Coronary artery (tissue), 2 donors: ENCODE data around the gene COL4A6.

Experiments used
- DNase-seq: peaks from one replicate; pipeline ENCODE4 v3.0.0-alpha.2; 2017; ENCODE audit warnings: low spot score
- H3K27ac ChIP-seq, 2 donors: fragments of 200-600 bp; sonication (generic); one replicate each; pipeline ENCODE4 v1.5.1; 2016 to 2019
- H3K4me3 ChIP-seq: fragments of 200-600 bp; sonication (generic); 2 replicates; pipeline ENCODE4 v1.5.1; 2016; ENCODE audit warnings: mild to moderate bottlenecking, moderate library complexity
- TF ChIP-seq, protein P1 (sequence below): fragments of 200-600 bp; sonication (generic); IDR thresholded peaks from one replicate; pipeline ENCODE4 v1.5.1; 2019; ENCODE audit warnings: antibody characterized with exemption

Gene COL4A6

DNA sequence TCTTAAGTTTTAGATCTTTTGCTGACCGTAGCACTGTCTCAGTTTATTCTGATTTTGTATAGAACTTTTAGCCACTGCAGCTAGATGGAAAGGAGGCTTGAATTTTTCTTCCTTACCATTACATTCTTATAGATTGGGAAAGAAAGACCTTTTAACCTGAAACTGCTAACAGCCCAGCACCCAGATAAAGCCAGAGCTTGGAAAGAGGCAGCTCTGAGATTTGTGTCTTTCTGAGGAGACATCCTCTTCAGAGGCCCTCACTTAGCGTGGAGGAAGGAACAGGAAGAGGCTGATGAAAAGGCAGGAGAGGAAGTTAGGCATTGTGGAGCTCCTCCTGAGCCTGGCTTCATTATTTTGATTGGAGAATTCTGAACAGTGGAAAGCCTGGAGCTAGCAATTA, 311.6 kb downstream of the COL4A6 start:
- Histone ChIP-seq H3K4me3 (no peak overlapping the region), H3K27ac (no peak overlapping the region)
- TF ChIP-seq, protein P1, sequence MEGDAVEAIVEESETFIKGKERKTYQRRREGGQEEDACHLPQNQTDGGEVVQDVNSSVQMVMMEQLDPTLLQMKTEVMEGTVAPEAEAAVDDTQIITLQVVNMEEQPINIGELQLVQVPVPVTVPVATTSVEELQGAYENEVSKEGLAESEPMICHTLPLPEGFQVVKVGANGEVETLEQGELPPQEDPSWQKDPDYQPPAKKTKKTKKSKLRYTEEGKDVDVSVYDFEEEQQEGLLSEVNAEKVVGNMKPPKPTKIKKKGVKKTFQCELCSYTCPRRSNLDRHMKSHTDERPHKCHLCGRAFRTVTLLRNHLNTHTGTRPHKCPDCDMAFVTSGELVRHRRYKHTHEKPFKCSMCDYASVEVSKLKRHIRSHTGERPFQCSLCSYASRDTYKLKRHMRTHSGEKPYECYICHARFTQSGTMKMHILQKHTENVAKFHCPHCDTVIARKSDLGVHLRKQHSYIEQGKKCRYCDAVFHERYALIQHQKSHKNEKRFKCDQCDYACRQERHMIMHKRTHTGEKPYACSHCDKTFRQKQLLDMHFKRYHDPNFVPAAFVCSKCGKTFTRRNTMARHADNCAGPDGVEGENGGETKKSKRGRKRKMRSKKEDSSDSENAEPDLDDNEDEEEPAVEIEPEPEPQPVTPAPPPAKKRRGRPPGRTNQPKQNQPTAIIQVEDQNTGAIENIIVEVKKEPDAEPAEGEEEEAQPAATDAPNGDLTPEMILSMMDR: no peak
- DNase-seq: no peak

DNA sequence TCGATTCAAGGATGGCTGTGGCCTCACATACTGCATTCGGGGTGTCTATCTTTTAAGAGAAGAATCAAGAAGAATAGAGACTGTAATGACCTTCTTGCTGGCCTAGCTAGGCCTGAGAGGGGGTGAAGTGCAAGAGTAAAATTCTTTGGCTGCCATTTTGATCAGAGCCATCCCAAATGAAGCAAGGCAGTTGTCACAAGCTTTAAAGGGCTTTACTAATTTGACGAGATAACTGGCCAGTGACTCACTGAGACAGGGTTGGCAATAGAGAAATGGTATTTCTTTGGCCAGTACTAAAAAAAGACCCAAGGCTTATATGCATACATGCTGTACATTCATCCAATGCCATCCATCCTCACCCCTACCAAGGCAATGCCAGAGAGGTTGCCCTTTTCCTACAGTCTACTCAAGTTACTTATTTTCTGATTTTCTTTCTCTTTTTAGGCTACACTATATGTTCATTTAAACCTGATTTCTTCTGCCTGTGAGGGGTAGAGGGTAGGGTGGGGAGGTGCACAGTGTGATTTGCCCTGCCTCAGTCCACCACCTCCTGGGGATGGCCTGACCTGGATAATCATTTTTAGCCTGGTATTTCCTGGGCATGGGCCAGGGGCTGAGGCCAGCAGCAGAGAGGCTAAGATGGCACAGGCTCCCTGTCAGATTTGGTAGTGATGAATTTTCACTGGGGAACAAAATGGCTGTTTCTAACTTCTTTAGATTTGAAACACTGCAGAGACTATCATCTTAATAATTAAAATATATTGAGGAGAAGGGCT, 314.4 kb downstream of the COL4A6 start:
- no peak overlapping the region for H3K27ac ChIP-seq
- DNase-seq: no peak
- TF ChIP-seq, protein P1: no peak
- no peak overlapping the region for H3K4me3 ChIP-seq

DNA sequence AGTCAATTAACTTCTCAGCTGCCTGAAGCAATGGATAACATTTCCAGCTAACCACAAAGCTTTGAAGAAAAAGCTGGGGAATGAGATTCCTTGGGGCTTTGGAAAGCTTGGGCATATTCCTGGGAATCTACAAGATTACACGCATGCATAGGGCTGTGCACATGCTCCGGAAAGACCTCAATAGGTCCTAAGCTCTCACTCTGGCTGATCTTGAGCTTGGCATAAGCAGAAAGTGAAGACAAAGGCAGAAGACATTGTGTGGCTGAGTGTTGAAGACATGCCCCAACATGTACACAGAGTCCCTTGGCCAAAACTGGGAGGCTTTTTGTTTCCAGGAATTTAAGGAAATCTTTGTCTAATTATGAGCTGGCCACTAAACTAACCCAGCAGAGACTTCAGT, 315.5 kb downstream of the COL4A6 start:
- H3K4me3 ChIP-seq: no peak overlapping the region
- TF ChIP-seq, protein P1: no peak
- H3K27ac ChIP-seq: no peak overlapping the region
- no peak for DNase-seq

DNA sequence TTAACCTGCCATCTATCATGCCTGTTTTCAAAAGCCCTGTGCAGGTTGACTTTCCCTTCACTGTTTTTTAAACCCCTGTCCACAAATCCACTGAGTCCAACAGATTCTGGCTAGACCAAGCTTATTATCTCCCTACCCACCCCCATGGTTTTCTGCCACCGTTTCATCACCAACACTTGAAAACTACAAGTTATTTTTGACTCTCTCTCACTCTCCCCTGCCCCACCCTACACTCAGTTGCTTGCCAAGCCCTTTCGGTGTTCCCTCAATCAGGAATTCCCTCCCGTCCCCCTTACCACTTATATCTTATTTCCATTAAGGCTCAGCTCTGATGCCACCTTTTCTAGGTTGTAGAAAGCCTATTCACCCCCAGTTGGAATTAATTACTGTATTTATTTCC, 316.9 kb downstream of the COL4A6 start:
- Histone ChIP-seq H3K4me3 (no peak overlapping the region), H3K27ac (no peak overlapping the region)
- DNase-seq: no peak
- TF ChIP-seq, protein P1: no peak

DNA sequence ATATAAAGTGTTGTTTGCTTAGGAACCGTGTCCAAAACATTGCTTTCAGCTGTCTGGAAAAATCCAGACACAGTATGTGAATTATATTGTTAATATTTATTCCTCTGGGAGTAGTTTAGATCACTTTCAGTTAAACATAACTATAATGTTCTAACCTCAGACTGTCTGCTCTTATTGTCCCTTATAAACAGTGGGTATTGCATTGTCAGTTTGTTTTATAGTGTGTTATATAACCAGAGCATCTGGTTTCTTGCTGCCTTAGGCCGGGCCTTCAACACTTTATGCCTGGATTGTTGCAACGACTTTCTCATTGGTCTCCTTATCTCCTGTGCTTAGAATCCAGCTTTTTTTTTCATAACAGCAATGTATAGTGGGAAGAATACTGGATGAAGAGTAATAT, 320.2 kb downstream of the COL4A6 start:
- no peak for DNase-seq
- no peak overlapping the region for H3K27ac ChIP-seq
- no peak overlapping the region for H3K4me3 ChIP-seq
- TF ChIP-seq, protein P1: no peak

DNA sequence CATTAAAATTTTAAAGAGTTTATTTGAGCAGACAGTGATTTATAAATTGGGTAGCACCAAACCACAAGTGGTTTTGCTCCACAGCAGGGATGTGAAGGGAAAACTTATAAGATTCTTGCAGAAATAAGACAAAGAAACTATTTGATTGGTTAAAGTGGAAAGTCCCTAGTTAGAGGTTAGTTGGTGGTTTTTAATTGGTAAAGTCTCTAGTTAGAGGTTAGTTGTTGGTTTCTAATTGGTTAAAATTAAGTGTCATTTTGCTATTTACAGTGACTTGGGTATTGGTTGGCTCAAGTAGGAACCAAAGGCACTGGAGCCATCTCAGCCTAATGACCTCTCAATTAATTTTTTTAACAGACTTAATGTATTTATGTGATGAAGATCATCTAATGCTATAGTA, 323.7 kb downstream of the COL4A6 start:
- no peak overlapping the region for H3K4me3 ChIP-seq
- DNase-seq: no peak
- H3K27ac ChIP-seq: no peak overlapping the region
- TF ChIP-seq, protein P1: no peak
